Heart left ventricle (tissue), 16 donors: Measurements from ENCODE around the gene VRTN. TPM values are rescaled to one million over a fixed set of nuclear protein-coding genes. Genes with fewer than 3 reads are reported as not detected.
A peak's percentile ranks its signal among the peaks of the same experiment; 100 is the strongest.

Experiments
- ATAC-seq, 4 donors: fragments of 200-7000 bp; cut with Tn5 transposase; one replicate each; pipeline ENCODE4 v1.9.1; 2020 to 2022; ENCODE audit warnings: moderate library complexity in 4 of 4, mild to moderate bottlenecking in 3 of 4, moderate number of reproducible peaks in 1 of 4
- DNase-seq, 5 donors: peaks; one replicate each; pipeline ENCODE4 v3.0.0-alpha.2; 2020
- H3K27ac ChIP-seq, 12 donors: fragments of 200-600 bp; sonication (generic) in 4 of 12; one replicate each; pipeline versions ENCODE4 v1.5.0 to v1.8.0; 2016 to 2022; ENCODE audit warnings: mild to moderate bottlenecking in 2 of 12
- H3K27me3 ChIP-seq, 9 donors: fragments of 200-600 bp; sonication (generic) in 2 of 9; one replicate each; pipeline versions ENCODE4 v1.5.1 to v1.8.0; 2016 to 2022; ENCODE audit warnings: mild to moderate bottlenecking in 3 of 9
- H3K36me3 ChIP-seq, 9 donors: fragments of 200-600 bp; sonication (generic) in 2 of 9; one replicate each; pipeline versions ENCODE4 v1.5.0 to v1.8.0; 2018 to 2022; ENCODE audit warnings: mild to moderate bottlenecking in 2 of 9
- H3K4me1 ChIP-seq, 12 donors: fragments of 200-600 bp; sonication (generic) in 4 of 12; one replicate each; pipeline versions ENCODE4 v1.5.0 to v1.8.0; 2016 to 2022; ENCODE audit warnings: mild to moderate bottlenecking in 3 of 12
- H3K4me3 ChIP-seq, 12 donors: fragments of 200-600 bp; sonication (generic) in 4 of 12; one replicate each; pipeline versions ENCODE4 v1.5.0 to v1.8.0; 2017 to 2022; ENCODE audit warnings: mild to moderate bottlenecking in 9 of 12, moderate library complexity in 4 of 12
- H3K9me3 ChIP-seq, 12 donors: fragments of 200-600 bp; sonication (generic) in 4 of 12; one replicate each; pipeline versions ENCODE4 v1.5.0 to v1.8.0; 2016 to 2022; ENCODE audit warnings: mild to moderate bottlenecking in 1 of 12
- POLR2A ChIP-seq, 2 donors: fragments of 450-650 bp; IDR thresholded peaks; one replicate each; pipeline ENCODE4 v1.6.1; 2017; ENCODE audit warnings: antibody characterized with exemption in 2 of 2, mild to moderate bottlenecking in 2 of 2, moderate library complexity in 2 of 2
- WGBS, 4 donors: extraction: QIAGEN DNeasy Blood & Tissue Kit in 2 of 4; methylation state at CpG; one replicate each; pipeline versions ENCODE4 v1.1.5 to v1.1.7; 2013 to 2018; 5-methylcytosine and 5-hydroxymethylcytosine counted together
- intact Hi-C, 10 donors: fragments of 100-400 bp; cut with DNase I; formaldehyde crosslinking; loops; one replicate each; pipeline versions ENCODE4 v1.11.1 to v1.14.2; 2022
- polyA plus RNA-seq, 2 donors: library from polyadenylated mRNA; stranded (reverse); fragments of 200-250 nt; gene quantifications; one replicate each; pipeline ENCODE4 v1.2.3, GENCODE V29; 2013
- total RNA-seq, 9 donors: library from RNA; depleted of rRNA in 2 of 9; stranded (reverse); fragments of >200 nt in 2 of 9; fragmentation: NEBNext Ultra II Directional in 3 of 9; extraction: Animal tissue kit (Norgen Biotek cat#: 25700) in 3 of 9; gene quantifications; one replicate each; pipeline versions ENCODE4 v1.1.0 to v1.2.4, GENCODE V29; 2016 to 2023
- TF ChIP-seq, protein P1 (sequence below), 12 donors: fragments of 200-600 bp; sonication (generic) in 4 of 12; IDR thresholded peaks; one replicate each; pipeline versions ENCODE4 v1.5.0 to v1.8.0; 2018 to 2022; ENCODE audit warnings: antibody characterized with exemption in 12 of 12, mild to moderate bottlenecking in 5 of 12
- donor health status: ischemic (EF 13 %, LVEDD 7.1; RV severe dilation, severe dysfunction).
- donor health status: healthy with polysubstance abuse.
- donor health status: DM: no; HTN: yes; CAD: no.
- donor health status: DM: no; HTN: no; CAD: no.
- donor health status: ischemic (EF 25% LVEDD 6.9; RV normal size, moderate dysfunction).
- donor health status: ischemic (EF 25% LVEDD 5.7; RV mildly dilated, moderate dysfunction).
- donor health status: healthy.
- donor health status: DM: yes; HTN: yes; CAD: no.
- donor health status: ischemic (EF 35%, LVEDD 5.7; RV mildly dilated, moderate dysfunction).
- donor health status: nonischemic (EF 11% LVEDD 7.7; RV severe dilation, severe dysfunction).
- donor health status: DM: yes; HTN: yes; CAD: no.
- donor health status: PGD.
- donor health status: ischemic (EF 29% LVEDD 5.4; RV normal size, mild dysfunction).
- donor health status: nonischemic (EF 23%, LVEDD 6.1; RV moderate dilation, normal function).

VRTN gene
- total and polyA plus RNA-seq, 11 donors = not detected

DNA sequence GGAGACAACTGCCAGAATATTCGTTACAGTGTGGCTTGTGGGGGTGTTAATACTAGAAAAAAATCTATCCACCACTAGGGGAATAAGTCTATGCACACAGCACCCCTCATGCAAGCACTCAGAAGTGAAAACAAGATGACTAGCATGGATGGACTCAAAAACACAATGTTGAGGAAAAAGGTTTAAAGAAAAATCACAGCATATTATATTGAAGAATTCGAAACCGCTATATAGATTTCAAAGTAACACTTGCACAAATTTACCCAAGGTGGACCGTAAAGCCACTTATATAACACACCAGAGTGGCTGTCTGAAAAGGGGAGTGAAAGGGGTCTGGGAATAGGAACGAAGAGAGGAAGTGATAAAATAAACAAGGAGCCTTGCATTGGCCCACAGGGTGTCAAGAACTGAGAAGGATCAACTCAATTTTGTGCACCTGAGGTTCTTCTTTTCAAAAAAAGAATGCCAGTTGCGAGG lies 46.1 kb upstream of the VRTN start:
- Histone ChIP-seq H3K4me3 (peak overlapping the region; percentile 70 to 88 (median 82)), H3K9me3 (no peaks in the 10 kb centered on the region), H3K27ac (peak overlapping the region; percentile 76 to 93 (median 87)), H3K4me1 (peaks cover 0 to 55% (median 23%) of the 10 kb centered on the region in 12 donors), H3K36me3 (peaks cover 0 to 28% (median 21%) of the 10 kb centered on the region in 9 donors), H3K27me3 (no peaks in the 10 kb centered on the region)
- DNase-seq = no peak
- TF ChIP-seq, protein P1, sequence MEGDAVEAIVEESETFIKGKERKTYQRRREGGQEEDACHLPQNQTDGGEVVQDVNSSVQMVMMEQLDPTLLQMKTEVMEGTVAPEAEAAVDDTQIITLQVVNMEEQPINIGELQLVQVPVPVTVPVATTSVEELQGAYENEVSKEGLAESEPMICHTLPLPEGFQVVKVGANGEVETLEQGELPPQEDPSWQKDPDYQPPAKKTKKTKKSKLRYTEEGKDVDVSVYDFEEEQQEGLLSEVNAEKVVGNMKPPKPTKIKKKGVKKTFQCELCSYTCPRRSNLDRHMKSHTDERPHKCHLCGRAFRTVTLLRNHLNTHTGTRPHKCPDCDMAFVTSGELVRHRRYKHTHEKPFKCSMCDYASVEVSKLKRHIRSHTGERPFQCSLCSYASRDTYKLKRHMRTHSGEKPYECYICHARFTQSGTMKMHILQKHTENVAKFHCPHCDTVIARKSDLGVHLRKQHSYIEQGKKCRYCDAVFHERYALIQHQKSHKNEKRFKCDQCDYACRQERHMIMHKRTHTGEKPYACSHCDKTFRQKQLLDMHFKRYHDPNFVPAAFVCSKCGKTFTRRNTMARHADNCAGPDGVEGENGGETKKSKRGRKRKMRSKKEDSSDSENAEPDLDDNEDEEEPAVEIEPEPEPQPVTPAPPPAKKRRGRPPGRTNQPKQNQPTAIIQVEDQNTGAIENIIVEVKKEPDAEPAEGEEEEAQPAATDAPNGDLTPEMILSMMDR (IDR thresholded peaks at IDR 0.05) = peak; percentile 10 to 53 (median 40)
- TF ChIP-seq POLR2A (IDR thresholded peaks at IDR 0.05) = no peak
- ATAC-seq = peak in 3 of 4 donors; percentile 29 to 65 (median 56)
- 0 to 1% (median 1%) methylated on average over 6 of the region's 6 CpGs for WGBS, 4 donors
- intact Hi-C loops = no loop called here

DNA sequence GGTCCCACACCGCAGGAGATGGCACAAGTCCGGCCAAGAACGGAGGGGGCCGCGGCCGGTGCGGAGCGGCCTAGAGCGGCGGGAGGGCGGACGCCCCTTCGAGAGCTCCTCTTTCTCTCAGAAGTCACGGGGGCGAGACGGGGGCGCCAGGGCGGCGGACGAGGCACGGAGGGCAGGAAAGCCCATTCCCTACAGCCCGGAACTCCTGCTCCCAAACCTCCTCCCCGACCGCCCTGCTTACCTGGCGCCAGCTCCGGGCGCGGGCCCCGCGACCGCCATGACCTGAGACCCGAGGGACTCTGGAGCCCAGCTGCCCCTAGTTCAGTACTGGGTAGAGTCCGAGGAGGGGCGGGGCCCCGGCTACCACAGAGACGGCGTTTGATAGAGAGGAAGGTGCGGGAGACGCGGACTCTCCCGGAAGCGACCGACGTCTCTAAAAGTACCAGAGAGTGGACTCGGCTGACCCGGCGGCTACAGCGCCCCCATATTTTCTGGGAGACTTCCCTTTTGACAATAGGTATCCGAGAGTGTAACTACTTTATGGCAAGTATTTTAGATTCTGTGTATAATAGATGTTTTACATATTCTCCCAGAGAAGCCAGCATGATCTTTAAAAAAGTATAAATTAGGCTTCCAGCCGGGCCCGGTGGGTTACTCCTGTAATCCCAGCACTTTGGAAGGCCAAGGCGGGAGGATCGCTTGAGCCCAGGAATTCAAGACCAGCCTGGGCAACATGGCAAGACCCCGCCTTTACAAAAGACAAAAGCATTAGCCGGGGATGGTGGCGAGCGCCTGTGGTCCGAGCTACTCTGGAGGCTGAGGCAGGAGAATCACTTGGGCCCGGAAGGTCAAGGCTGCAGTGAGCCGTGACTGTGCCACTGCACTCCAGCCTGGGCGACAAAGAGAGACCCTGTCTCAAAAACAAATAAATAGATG lies 45.4 kb upstream of the VRTN start, which contains the start of gene ABCD4:
Gene ABCD4, minus strand, starts transcription at position 301 of the 936 bp plus-strand sequence. Its CDS starts 22 bp downstream, at position 279.
- H3K27ac ChIP-seq = peak within 1 kb of the TSS; percentile 76 to 93 (median 87)
- ATAC-seq (peak; percentile 98 to 99 (median 98)), DNase-seq (peak; percentile 94 to 97 (median 96))
- no peaks in the 10 kb centered on the region for H3K27me3 ChIP-seq
- WGBS, 4 donors = 12 to 22% (median 16%) methylated on average over 32 to 61 of the region's 61 CpGs
- peak within 1 kb of the TSS; percentile 70 to 88 (median 82) for H3K4me3 ChIP-seq
- TF ChIP-seq, protein P1 (IDR thresholded peaks at IDR 0.05) = peak in 11 of 12 donors; percentile 12 to 86 (median 67)
- peak in 1 of 2 donors; percentile 68 for TF ChIP-seq POLR2A (IDR thresholded peaks at IDR 0.05)
- H3K4me1 ChIP-seq = peaks cover 0 to 48% (median 23%) of the 10 kb centered on the region in 12 donors
- intact Hi-C loops = no loop called here
- H3K9me3 ChIP-seq = no peaks in the 10 kb centered on the region
- peaks cover 0 to 21% (median 14%) of the 10 kb centered on the region in 9 donors for H3K36me3 ChIP-seq

DNA sequence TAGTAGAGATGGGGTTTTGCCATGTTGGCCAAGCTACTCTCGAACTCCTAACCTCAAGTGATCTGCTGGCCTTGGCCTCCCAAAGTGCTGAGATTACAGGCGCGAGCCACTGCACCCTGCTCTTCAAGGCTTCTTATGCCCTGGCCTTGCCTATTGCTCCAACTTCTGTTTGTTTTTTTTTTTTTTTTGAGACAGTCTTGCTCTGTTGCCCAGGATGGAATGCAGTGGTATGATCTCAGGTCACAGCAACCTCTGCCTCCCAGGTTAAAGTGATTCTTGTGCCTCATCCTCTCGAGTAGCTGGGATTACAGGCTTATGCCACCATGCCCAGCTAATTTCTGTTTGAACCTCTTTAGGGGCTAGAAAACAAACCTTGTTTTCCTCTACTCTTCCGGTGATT lies 39.6 kb upstream of the VRTN start:
- WGBS, 4 donors = 83 to 89% (median 86%) methylated on average over 5 of the region's 5 CpGs
- Histone ChIP-seq H3K27ac (no peak overlapping the region), H3K4me1 (peaks cover 0 to 7% (median 0%) of the 10 kb centered on the region in 12 donors), H3K4me3 (no peak overlapping the region), H3K9me3 (no peaks in the 10 kb centered on the region), H3K36me3 (no peaks in the 10 kb centered on the region), H3K27me3 (no peaks in the 10 kb centered on the region)
- intact Hi-C loops = no loop called here
- ATAC-seq = no peak
- no peak for DNase-seq
- TF ChIP-seq POLR2A (IDR thresholded peaks at IDR 0.05) = no peak
- TF ChIP-seq, protein P1 (IDR thresholded peaks at IDR 0.05) = no peak
